PC-9 (cell line): ENCODE results near the gene IL12RB1. TPM values are rescaled to one million over a fixed set of nuclear protein-coding genes. Genes with fewer than 3 reads are reported as not detected.

ENCODE experiments used
- BruUV-seq: library from RNA; stranded (reverse); fragments of 400-500 nt; replicated peaks from 2 replicates; lab custom pipeline; 2021; lab: Mats Ljungman, UMichigan
- CTCF ChIA-PET: fragments of 300-600 bp; sonication (Branson Sonifier 250); formaldehyde crosslinking; loops from one replicate; lab custom pipeline; 2022; ENCODE audit warnings: antibody characterized with exemption; lab: Charles Lee
- POLR2A ChIA-PET: fragments of 300-600 bp; sonication (Branson Sonifier 250); formaldehyde crosslinking; loops from one replicate; lab custom pipeline; 2022; ENCODE audit warnings: antibody characterized with exemption; ENCODE audit not compliant: unreplicated experiment; lab: Charles Lee
- DNase-seq, 2 experiments: peaks; one replicate each; pipeline versions ENCODE4 v3.0.0 to v3.0.0-alpha.2; 2015 to 2022; ENCODE audit warnings: mixed read lengths in 1 of 2
- H2AFZ ChIP-seq: fragments of 200-600 bp; sonication (generic); 2 replicates; pipeline ENCODE4 v1.8.1; 2017; ENCODE audit warnings: antibody characterized with exemption
- H3F3A ChIP-seq: fragments of 200-600 bp; sonication (generic); 2 replicates; pipeline ENCODE4 v1.8.1; 2017; ENCODE audit warnings: antibody characterized with exemption, mild to moderate bottlenecking, low read depth; ENCODE audit not compliant: insufficient read depth
- H3K27ac ChIP-seq: fragments of 200-600 bp; sonication (generic); 2 replicates; pipeline ENCODE4 v1.6.1; 2016; ENCODE audit warnings: mixed run types
- H3K27me3 ChIP-seq: fragments of 200-600 bp; sonication (generic); 2 replicates; pipeline ENCODE4 v1.6.1; 2016; ENCODE audit warnings: low read depth, mixed run types; ENCODE audit not compliant: insufficient read depth
- H3K36me3 ChIP-seq: fragments of 200-600 bp; sonication (generic); 2 replicates; pipeline ENCODE4 v1.6.1; 2016; ENCODE audit warnings: low read depth, mixed run types
- H3K4me1 ChIP-seq: fragments of 200-600 bp; sonication (generic); replicated peaks from 2 replicates; pipeline ENCODE4 v1.6.1; 2016; ENCODE audit warnings: mixed run types; ENCODE audit not compliant: insufficient read depth
- H3K4me2 ChIP-seq: fragments of 200-600 bp; sonication (generic); 2 replicates; pipeline ENCODE4 v1.6.1; 2017; ENCODE audit warnings: mixed run types
- H3K4me3 ChIP-seq: fragments of 200-600 bp; sonication (generic); 2 replicates; pipeline ENCODE4 v1.6.1; 2016; ENCODE audit warnings: mixed run types
- H3K79me2 ChIP-seq: fragments of 200-600 bp; sonication (generic); 2 replicates; pipeline ENCODE4 v1.6.1; 2017; ENCODE audit warnings: low read depth, mixed run types
- H3K9me2 ChIP-seq: fragments of 200-600 bp; sonication (generic); 2 replicates; pipeline ENCODE4 v1.8.1; 2017; ENCODE audit warnings: mild to moderate bottlenecking; ENCODE audit not compliant: insufficient read depth
- H3K9me3 ChIP-seq: fragments of 200-600 bp; sonication (generic); 2 replicates; pipeline ENCODE4 v1.8.1; 2016; ENCODE audit warnings: low read depth; ENCODE audit not compliant: insufficient read depth
- H4K20me1 ChIP-seq: fragments of 200-600 bp; sonication (generic); 2 replicates; pipeline ENCODE4 v1.8.1; 2017; ENCODE audit not compliant: insufficient read depth
- CTCF ChIP-seq: fragments of 200-600 bp; sonication (generic); conservative IDR thresholded peaks from 2 replicates; pipeline ENCODE4 v1.6.1; 2017; ENCODE audit warnings: mixed run types, antibody characterized with exemption, mild to moderate bottlenecking, moderate library complexity
- EZH2 ChIP-seq: fragments of 200-600 bp; sonication (generic); IDR thresholded peaks from 2 replicates; pipeline ENCODE4 v1.8.0; 2017; ENCODE audit warnings: antibody characterized with exemption, low read depth
- intact Hi-C: fragments of 100-400 bp; cut with micrococcal nuclease; formaldehyde crosslinking; loops from one replicate; pipeline ENCODE4 v1.10.0; 2022; ENCODE audit not compliant: unreplicated experiment
- total RNA-seq: library from RNA; stranded (reverse); gene quantifications from 2 replicates; pipeline ENCODE4 v1.2.3, GENCODE V29; 2021

IL12RB1 gene
- total RNA-seq, 1 experiment from 2014 or later: 0.55 TPM

DNA sequence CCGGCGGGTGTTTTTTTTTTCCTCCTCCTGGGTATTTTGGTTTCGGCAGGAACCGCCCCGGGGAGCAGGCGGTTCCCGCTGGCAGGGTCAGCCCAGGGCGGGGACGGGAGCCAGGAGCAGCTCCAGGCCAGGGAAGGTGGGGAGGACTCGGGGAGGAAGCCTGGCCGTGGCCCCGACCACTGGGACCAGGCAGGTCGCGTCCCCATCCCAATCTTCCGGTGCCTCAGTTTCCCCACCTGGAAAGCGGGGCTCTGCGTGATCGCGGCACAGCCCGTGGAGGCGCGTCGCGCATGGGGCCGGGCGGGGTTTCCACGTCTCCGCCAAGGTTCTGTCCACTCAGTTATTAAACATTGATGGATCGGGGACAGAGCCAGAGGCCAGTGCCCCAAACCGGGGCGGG, 34.8 kb downstream of the IL12RB1 start:
- H3K4me1 ChIP-seq: peaks cover 9% of the 10 kb centered on the region
- ChIA-PET CTCF (interaction anchor here (0.6 kb wide), 1 partner anchor 36 kb away, joined by 3 read pairs; no protein-coding TSS in a partner anchor), POLR2A (interaction anchor here (0.6 kb wide), 1 partner anchor 200 kb away, joined by 3 read pairs; no protein-coding TSS in a partner anchor)
- no peak overlapping the region for H2AFZ ChIP-seq
- H3K27ac ChIP-seq: no peak overlapping the region
- H3K4me2 ChIP-seq: peak overlapping the region; percentile 49
- intact Hi-C loops: no loop called here
- no peaks in the 10 kb centered on the region for H3K9me3 ChIP-seq
- H4K20me1 ChIP-seq: no peaks in the 10 kb centered on the region
- peaks cover 10% of the 10 kb centered on the region; the same call in 1 of the 2 replicates for H3K27me3 ChIP-seq
- TF ChIP-seq CTCF: no peak
- no peak for TF ChIP-seq EZH2
- peaks cover 18% of the 10 kb centered on the region for H3F3A ChIP-seq
- H3K79me2 ChIP-seq: no peaks in the 10 kb centered on the region
- H3K4me3 ChIP-seq: no peak overlapping the region
- H3K36me3 ChIP-seq: no peaks in the 10 kb centered on the region
- peak in 1 of 2 experiments; percentile 34 for DNase-seq
- no TSS peak for BruUV-seq
- no peaks in the 10 kb centered on the region for H3K9me2 ChIP-seq

GRCh38 chr19:18049385-18049784, 37.3 kb downstream of the IL12RB1 start:
- BruUV-seq: no TSS peak

GRCh38 chr19:18046059-18046718, 40.5 kb downstream of the IL12RB1 start:
- ChIA-PET POLR2A (no interaction called here), CTCF (no interaction called here)
- H3K9me3 ChIP-seq: no peaks in the 10 kb centered on the region
- TF ChIP-seq EZH2: no peak
- no peak for TF ChIP-seq CTCF
- no peaks in the 10 kb centered on the region for H3K27me3 ChIP-seq
- BruUV-seq: no TSS peak
- no peaks in the 10 kb centered on the region for H3K36me3 ChIP-seq
- peaks cover 14% of the 10 kb centered on the region for H3K4me1 ChIP-seq
- H4K20me1 ChIP-seq: no peaks in the 10 kb centered on the region
- no peaks in the 10 kb centered on the region for H3K9me2 ChIP-seq
- intact Hi-C loops: no loop called here
- H3F3A ChIP-seq: peaks cover 20% of the 10 kb centered on the region
- no peak overlapping the region for H2AFZ ChIP-seq
- H3K4me3 ChIP-seq: no peak overlapping the region
- no peaks in the 10 kb centered on the region for H3K79me2 ChIP-seq
- peak overlapping the region; percentile 55 for H3K27ac ChIP-seq
- DNase-seq: peak; percentile 82 to 91
- peak overlapping the region; percentile 24 for H3K4me2 ChIP-seq

More at GRCh38 chr19:18049385-18049784, 37.3 kb downstream of the IL12RB1 start:
- Histone ChIP-seq H3K4me2 (no peak overlapping the region), H3K4me1 (peaks cover 23% of the 10 kb centered on the region), H3K4me3 (no peak overlapping the region), H3K27ac (no peak overlapping the region), H3K27me3 (peaks cover 10% of the 10 kb centered on the region; the same call in 1 of the 2 replicates), H3K79me2 (no peaks in the 10 kb centered on the region), H3F3A (peaks cover 33% of the 10 kb centered on the region), H3K36me3 (no peaks in the 10 kb centered on the region), H4K20me1 (no peaks in the 10 kb centered on the region), H3K9me3 (no peaks in the 10 kb centered on the region), H2AFZ (no peak overlapping the region), H3K9me2 (no peaks in the 10 kb centered on the region)
- TF ChIP-seq CTCF (no peak), EZH2 (no peak)
- CTCF ChIA-PET: no interaction called here
- no peak for DNase-seq
- POLR2A ChIA-PET: no interaction called here
- intact Hi-C loops: no loop called here
